Loucy (cell line): Measurements from ENCODE around the gene UBR4.

Source experiments
- H2AFZ ChIP-seq: fragments of 200-600 bp; sonication (generic); 2 replicates; pipeline ENCODE4 v1.6.0; 2016; ENCODE audit warnings: antibody characterized with exemption, mild to moderate bottlenecking, low read length, moderate library complexity
- H3F3A ChIP-seq: fragments of 200-600 bp; 2 replicates; pipeline ENCODE4 v1.6.0; 2016; ENCODE audit warnings: antibody characterized with exemption, low read depth, mild to moderate bottlenecking
- H3K27me3 ChIP-seq: fragments of 200-600 bp; sonication (generic); 2 replicates; pipeline ENCODE4 v1.6.1; 2014; ENCODE audit warnings: low read length, mild to moderate bottlenecking; ENCODE audit not compliant: insufficient read depth, poor library complexity, severe bottlenecking
- H3K36me3 ChIP-seq: fragments of 200-600 bp; sonication (generic); 2 replicates; pipeline ENCODE4 v1.6.1; 2016; ENCODE audit warnings: low read length; ENCODE audit not compliant: insufficient read depth
- H3K4me1 ChIP-seq: fragments of 200-600 bp; sonication (generic); 2 replicates; pipeline ENCODE4 v1.5.1; 2014; ENCODE audit warnings: low read length, mild to moderate bottlenecking; ENCODE audit not compliant: insufficient read depth, poor library complexity, severe bottlenecking
- H3K4me2 ChIP-seq: fragments of 200-600 bp; sonication (generic); 2 replicates; pipeline ENCODE4 v1.6.0; 2014; ENCODE audit warnings: antibody characterized with exemption, low read length, low read depth, mild to moderate bottlenecking; ENCODE audit not compliant: poor library complexity, severe bottlenecking
- H3K4me3 ChIP-seq: fragments of 200-600 bp; sonication (generic); 2 replicates; pipeline ENCODE4 v1.5.1; 2014; ENCODE audit warnings: low read length, mild to moderate bottlenecking, mixed read lengths; ENCODE audit not compliant: poor library complexity, severe bottlenecking
- H3K79me2 ChIP-seq: fragments of 200-600 bp; sonication (generic); 2 replicates; pipeline ENCODE4 v1.6.1; 2014; ENCODE audit warnings: low read length; ENCODE audit not compliant: insufficient read depth
- H3K9ac ChIP-seq: fragments of 200-600 bp; sonication (generic); 2 replicates; pipeline ENCODE4 v1.6.0; 2014; ENCODE audit warnings: mild to moderate bottlenecking, low read depth, low read length, moderate library complexity; ENCODE audit not compliant: poor library complexity, severe bottlenecking
- H3K9me2 ChIP-seq: fragments of 200-600 bp; sonication (generic); replicated peaks from 2 replicates; pipeline ENCODE4 v1.6.1; 2016; ENCODE audit warnings: low read depth, low read length, mixed read lengths
- H3K9me3 ChIP-seq: fragments of 200-600 bp; sonication (generic); 2 replicates; pipeline ENCODE4 v1.6.1; 2014; ENCODE audit warnings: mild to moderate bottlenecking, antibody characterized with exemption, low read length, low read depth; ENCODE audit not compliant: insufficient read depth
- H4K20me1 ChIP-seq: fragments of 200-600 bp; sonication (generic); 2 replicates; pipeline ENCODE4 v1.6.0; 2014; ENCODE audit warnings: antibody characterized with exemption, low read length, mild to moderate bottlenecking; ENCODE audit not compliant: insufficient read depth, poor library complexity, severe bottlenecking
- CTCF ChIP-seq: fragments of 200-600 bp; sonication (generic); conservative IDR thresholded peaks from 2 replicates; pipeline ENCODE4 v1.5.1; 2014; ENCODE audit warnings: mild to moderate bottlenecking, antibody characterized with exemption, low read length
- EZH2phosphoT487 ChIP-seq: fragments of 200-600 bp; IDR thresholded peaks from 2 replicates; pipeline ENCODE4 v1.6.1; 2018; ENCODE audit warnings: antibody characterized with exemption, mild to moderate bottlenecking, moderate library complexity, borderline replicate concordance

UBR4 gene

DNA sequence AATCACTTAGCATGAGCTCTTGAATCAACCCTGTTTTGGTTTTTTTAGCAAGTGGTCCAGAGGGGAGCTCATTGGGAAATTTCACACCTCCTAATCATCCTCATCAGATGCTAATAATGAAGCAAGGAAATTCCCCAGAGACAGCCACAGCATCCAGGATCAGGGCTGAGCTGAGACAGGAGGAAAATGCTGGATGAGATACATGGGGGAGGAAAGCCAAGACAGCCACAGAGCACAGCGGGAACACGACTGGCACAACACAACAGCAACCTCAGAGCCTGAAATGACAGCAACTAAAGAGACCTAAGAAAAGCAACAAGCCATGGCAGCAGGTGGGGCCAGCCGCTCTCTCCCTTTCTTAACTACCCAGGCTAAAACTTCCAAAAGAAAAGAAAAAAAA is 70.4 kb downstream of the UBR4 start:
- Histone ChIP-seq H3K9me2 (no peaks in the 10 kb centered on the region), H3F3A (no peaks in the 10 kb centered on the region; the same call in 1 of the 2 replicates), H3K79me2 (no peaks in the 10 kb centered on the region), H3K36me3 (peaks cover 93% of the 10 kb centered on the region), H3K27me3 (no peaks in the 10 kb centered on the region), H3K4me3 (no peak overlapping the region), H3K4me1 (no peaks in the 10 kb centered on the region), H2AFZ (no peak overlapping the region), H4K20me1 (no peaks in the 10 kb centered on the region), H3K4me2 (no peak overlapping the region), H3K9ac (no peak overlapping the region), H3K9me3 (no peaks in the 10 kb centered on the region)
- no peak for TF ChIP-seq CTCF
- no peak for TF ChIP-seq EZH2phosphoT487

- H3K9ac ChIP-seq = no peak overlapping the region
- H3K4me1 ChIP-seq = no peaks in the 10 kb centered on the region
- H3K9me2 ChIP-seq = no peaks in the 10 kb centered on the region
- no peaks in the 10 kb centered on the region for H3K79me2 ChIP-seq
- H3K36me3 ChIP-seq = peaks cover 93% of the 10 kb centered on the region
- no peak overlapping the region for H3K4me3 ChIP-seq
- H2AFZ ChIP-seq = no peak overlapping the region
- H3K27me3 ChIP-seq = no peaks in the 10 kb centered on the region
- no peaks in the 10 kb centered on the region for H4K20me1 ChIP-seq
- no peak for TF ChIP-seq CTCF
- TF ChIP-seq EZH2phosphoT487 = no peak
- no peaks in the 10 kb centered on the region for H3F3A ChIP-seq
- peaks cover 4% of the 10 kb centered on the region; the same call in 1 of the 2 replicates for H3K9me3 ChIP-seq
- H3K4me2 ChIP-seq = no peak overlapping the region
These were observed 71.0 kb downstream of the UBR4 start for GRCh38 chr1:19138958-19139581.

GRCh38 chr1:19138331-19138730 is 71.7 kb downstream of the UBR4 start:
- no peak for TF ChIP-seq EZH2phosphoT487
- no peak for TF ChIP-seq CTCF
- no peak overlapping the region for H3K4me2 ChIP-seq

More at GRCh38 chr1:19138331-19138730, 71.7 kb downstream of the UBR4 start:
- Histone ChIP-seq H3K9me3 (peaks cover 7% of the 10 kb centered on the region; the same call in 1 of the 2 replicates), H3K79me2 (0 out of 2 replicates have a peak, but pooled peaks cover 4% of the 10 kb centered on the region), H3F3A (no peaks in the 10 kb centered on the region), H4K20me1 (no peaks in the 10 kb centered on the region), H2AFZ (no peak overlapping the region), H3K27me3 (peaks cover 4% of the 10 kb centered on the region), H3K4me3 (no peak overlapping the region), H3K4me1 (no peaks in the 10 kb centered on the region), H3K9me2 (no peaks in the 10 kb centered on the region), H3K36me3 (peaks cover 91% of the 10 kb centered on the region), H3K9ac (no peak overlapping the region)
